Neural cell (in vitro differentiated cells): Measurements from ENCODE around the gene SMNDC1. TPM values are rescaled to one million over a fixed set of nuclear protein-coding genes. Genes with fewer than 3 reads are reported as not detected.

ENCODE experiments used
- H2AFZ ChIP-seq: fragments of 200-600, 300-800 bp; sonication (generic), shearing (Covaris generic); 2 replicates; pipeline ENCODE4 v1.6.0; 2014; ENCODE audit warnings: low read depth, mild to moderate bottlenecking, antibody characterized with exemption, low read length, moderate library complexity
- H3F3A ChIP-seq: fragments of 200-600 bp; shearing (Covaris generic); 2 replicates; pipeline ENCODE4 v1.6.1; 2016; ENCODE audit warnings: mild to moderate bottlenecking, moderate library complexity, mixed read lengths, antibody characterized with exemption, low read length; ENCODE audit not compliant: insufficient read depth, poor library complexity, severe bottlenecking
- H3K27ac ChIP-seq: fragments of 200-600, 300-800 bp; sonication (generic), shearing (Covaris generic); 2 replicates; pipeline ENCODE4 v1.5.1; 2014; ENCODE audit warnings: mild to moderate bottlenecking, low read length, moderate library complexity
- H3K27me3 ChIP-seq: fragments of 300-800, 200-600 bp; sonication (generic), shearing (Covaris generic); 2 replicates; pipeline ENCODE4 v1.6.0; 2014; ENCODE audit warnings: mild to moderate bottlenecking, low read depth, low read length, moderate library complexity; ENCODE audit not compliant: insufficient read depth
- H3K36me3 ChIP-seq: fragments of 300-800, 200-600 bp; sonication (generic), shearing (Covaris generic); 2 replicates; pipeline ENCODE4 v1.5.1; 2014; ENCODE audit warnings: mild to moderate bottlenecking, antibody characterized with exemption, low read length, moderate library complexity; ENCODE audit not compliant: insufficient read depth
- H3K4me2 ChIP-seq: fragments of 300-800, 200-600 bp; sonication (generic), shearing (Covaris generic); 2 replicates; pipeline ENCODE4 v1.6.0; 2014; ENCODE audit warnings: mild to moderate bottlenecking, low read length
- H3K4me3 ChIP-seq: fragments of 300-800, 200-600 bp; sonication (generic), shearing (Covaris generic); 2 replicates; pipeline ENCODE4 v1.5.1; 2014; ENCODE audit warnings: mild to moderate bottlenecking, low read length, moderate library complexity
- H3K79me2 ChIP-seq: fragments of 200-600 bp; shearing (Covaris generic); replicated peaks from 2 replicates; pipeline ENCODE4 v1.6.0; 2014; ENCODE audit warnings: mild to moderate bottlenecking, low read length, moderate library complexity; ENCODE audit not compliant: insufficient read depth
- H3K9ac ChIP-seq: fragments of 300-800, 200-600 bp; sonication (generic), shearing (Covaris generic); 2 replicates; pipeline ENCODE4 v1.6.1; 2016; ENCODE audit warnings: mild to moderate bottlenecking, low read length, mixed read lengths
- H3K9me2 ChIP-seq: fragments of 200-600 bp; shearing (Covaris generic); 2 replicates; pipeline ENCODE4 v1.6.1; 2016; ENCODE audit warnings: mild to moderate bottlenecking, low read length, mixed read lengths; ENCODE audit not compliant: insufficient read depth
- H3K9me3 ChIP-seq: fragments of 200-600, 300-800 bp; sonication (generic), shearing (Covaris generic); 2 replicates; pipeline ENCODE4 v1.6.1; 2016; ENCODE audit warnings: mild to moderate bottlenecking, mixed run types, low read length, moderate library complexity, mixed read lengths
- H4K20me1 ChIP-seq: fragments of 200-600 bp; shearing (Covaris generic); 2 replicates; pipeline ENCODE4 v1.6.1; 2016; ENCODE audit warnings: mild to moderate bottlenecking, mixed run types; ENCODE audit not compliant: insufficient read depth
- EP300 ChIP-seq: fragments of 450-650 bp; conservative IDR thresholded peaks from 2 replicates; pipeline ENCODE4 v1.6.1; 2014; ENCODE audit warnings: antibody characterized with exemption, mild to moderate bottlenecking, moderate library complexity; ENCODE audit not compliant: poor library complexity, severe bottlenecking
- EZH2 ChIP-seq: fragments of 200-600, 300-800 bp; shearing (Covaris generic), sonication (generic); IDR thresholded peaks from 2 replicates; pipeline ENCODE4 v1.6.1; 2014; ENCODE audit warnings: antibody characterized with exemption, low read length, borderline replicate concordance, mild to moderate bottlenecking; ENCODE audit not compliant: insufficient read depth, poor library complexity, severe bottlenecking
- MXI1 ChIP-seq: fragments of 450-650 bp; conservative IDR thresholded peaks from 2 replicates; pipeline ENCODE4 v1.6.1; 2014; ENCODE audit warnings: antibody characterized with exemption, mild to moderate bottlenecking; ENCODE audit not compliant: poor library complexity, severe bottlenecking
- POLR2AphosphoS5 ChIP-seq: IDR thresholded peaks from 2 replicates; pipeline ENCODE4 v1.6.1; 2012
- RAD21 ChIP-seq: fragments of 450-650 bp; conservative IDR thresholded peaks from 2 replicates; pipeline ENCODE4 v1.6.1; 2014; ENCODE audit warnings: antibody characterized with exemption, mild to moderate bottlenecking, moderate library complexity
- SMC3 ChIP-seq: fragments of 450-650 bp; conservative IDR thresholded peaks from 2 replicates; pipeline ENCODE4 v1.6.1; 2014; ENCODE audit warnings: antibody characterized with exemption, mild to moderate bottlenecking, moderate library complexity; ENCODE audit not compliant: poor library complexity
- TAF1 ChIP-seq: IDR thresholded peaks from 2 replicates; pipeline ENCODE4 v1.6.1; 2012; ENCODE audit warnings: low read depth
- polyA plus RNA-seq: library from polyadenylated mRNA; depleted of rRNA; stranded (reverse); fragments of >200 nt; gene quantifications from 2 replicates; pipeline ENCODE4 v1.2.3, GENCODE V29; 2014
- TF ChIP-seq, protein P1 (sequence below): fragments of 450-650 bp; IDR thresholded peaks from 2 replicates; pipeline ENCODE4 v1.5.1; 2014; ENCODE audit warnings: antibody characterized with exemption, mild to moderate bottlenecking, moderate library complexity; ENCODE audit not compliant: poor library complexity, severe bottlenecking
- TF ChIP-seq, protein P2 (sequence below): IDR thresholded peaks from 2 replicates; pipeline ENCODE4 v1.6.1; 2012; ENCODE audit warnings: borderline replicate concordance

SMNDC1 gene
- polyA plus RNA-seq, 1 donor from 2014 or later: 25.9 TPM

DNA sequence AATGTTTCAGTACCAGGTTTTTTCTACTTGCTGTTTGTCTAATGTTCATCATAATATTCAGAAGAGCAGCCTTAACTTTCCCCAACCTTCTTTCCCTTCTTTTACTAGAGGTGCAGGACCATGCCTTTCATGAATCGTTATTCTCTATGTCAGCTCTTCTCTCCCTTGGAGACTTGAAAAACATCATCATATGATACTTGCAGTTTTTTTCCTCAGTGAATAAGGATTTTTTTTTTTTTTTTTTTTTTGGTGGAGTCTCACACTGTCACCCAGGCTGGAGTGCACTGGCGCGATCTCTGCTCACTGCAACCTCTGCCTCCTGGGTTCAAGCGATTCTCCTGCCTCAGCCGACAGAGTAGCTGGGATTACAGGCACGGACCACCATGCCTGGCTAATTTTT is 30.1 kb downstream of the SMNDC1 start:
- Histone ChIP-seq H3K9me3 (no peaks in the 10 kb centered on the region), H3K4me3 (no peak overlapping the region), H3K27ac (no peak overlapping the region), H3K9ac (no peak overlapping the region), H2AFZ (no peak overlapping the region), H3K27me3 (no peaks in the 10 kb centered on the region), H3K4me2 (no peak overlapping the region), H3K9me2 (no peaks in the 10 kb centered on the region), H3K79me2 (peaks cover 5% of the 10 kb centered on the region), H3F3A (peaks cover 3% of the 10 kb centered on the region), H3K36me3 (no peaks in the 10 kb centered on the region), H4K20me1 (no peaks in the 10 kb centered on the region)
- no peak for TF ChIP-seq SMC3
- no peak for TF ChIP-seq POLR2AphosphoS5
- TF ChIP-seq, protein P1, sequence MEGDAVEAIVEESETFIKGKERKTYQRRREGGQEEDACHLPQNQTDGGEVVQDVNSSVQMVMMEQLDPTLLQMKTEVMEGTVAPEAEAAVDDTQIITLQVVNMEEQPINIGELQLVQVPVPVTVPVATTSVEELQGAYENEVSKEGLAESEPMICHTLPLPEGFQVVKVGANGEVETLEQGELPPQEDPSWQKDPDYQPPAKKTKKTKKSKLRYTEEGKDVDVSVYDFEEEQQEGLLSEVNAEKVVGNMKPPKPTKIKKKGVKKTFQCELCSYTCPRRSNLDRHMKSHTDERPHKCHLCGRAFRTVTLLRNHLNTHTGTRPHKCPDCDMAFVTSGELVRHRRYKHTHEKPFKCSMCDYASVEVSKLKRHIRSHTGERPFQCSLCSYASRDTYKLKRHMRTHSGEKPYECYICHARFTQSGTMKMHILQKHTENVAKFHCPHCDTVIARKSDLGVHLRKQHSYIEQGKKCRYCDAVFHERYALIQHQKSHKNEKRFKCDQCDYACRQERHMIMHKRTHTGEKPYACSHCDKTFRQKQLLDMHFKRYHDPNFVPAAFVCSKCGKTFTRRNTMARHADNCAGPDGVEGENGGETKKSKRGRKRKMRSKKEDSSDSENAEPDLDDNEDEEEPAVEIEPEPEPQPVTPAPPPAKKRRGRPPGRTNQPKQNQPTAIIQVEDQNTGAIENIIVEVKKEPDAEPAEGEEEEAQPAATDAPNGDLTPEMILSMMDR: no peak
- TF ChIP-seq RAD21: no peak
- TF ChIP-seq TAF1: no peak

DNA sequence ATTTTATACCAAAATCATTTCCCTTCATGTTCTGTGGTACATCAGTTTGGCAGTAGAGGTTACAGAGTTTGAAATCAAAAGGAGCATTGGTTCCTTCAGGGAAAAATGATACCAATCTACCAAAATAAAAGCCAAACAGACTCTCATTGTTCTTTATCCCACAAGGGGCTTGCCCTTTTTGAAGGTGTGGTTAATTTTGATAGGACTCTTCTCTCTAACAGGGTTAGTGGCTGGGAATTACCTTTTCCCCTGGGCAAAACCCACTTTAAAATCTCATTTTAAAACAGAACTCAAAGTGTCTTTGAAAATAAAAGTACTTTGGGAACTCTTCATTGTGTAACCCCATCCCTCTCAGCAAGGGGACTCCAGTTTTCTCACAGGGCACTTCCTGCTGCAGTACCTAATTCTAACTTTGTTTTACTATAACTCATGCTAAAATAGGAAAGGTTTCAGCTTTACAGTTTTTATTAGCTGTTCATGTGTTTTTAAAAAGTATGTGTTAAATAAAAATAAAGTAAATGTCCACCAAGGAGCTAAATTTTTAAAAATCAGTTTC is 30.6 kb downstream of the SMNDC1 start:
- Histone ChIP-seq H3K9me2 (no peaks in the 10 kb centered on the region), H3K4me3 (no peak overlapping the region), H2AFZ (no peak overlapping the region), H3K36me3 (no peaks in the 10 kb centered on the region), H3K27me3 (no peaks in the 10 kb centered on the region), H3K9ac (no peak overlapping the region), H3F3A (peaks cover under 1% of the 10 kb centered on the region), H3K4me2 (no peak overlapping the region), H3K27ac (no peak overlapping the region), H3K79me2 (peaks cover 5% of the 10 kb centered on the region), H3K9me3 (no peaks in the 10 kb centered on the region), H4K20me1 (no peaks in the 10 kb centered on the region)
- no peak for TF ChIP-seq SMC3
- TF ChIP-seq POLR2AphosphoS5: no peak
- TF ChIP-seq, protein P1: no peak
- TF ChIP-seq MXI1: no peak
- no peak for TF ChIP-seq EP300
- TF ChIP-seq RAD21: no peak
- TF ChIP-seq TAF1: no peak
- TF ChIP-seq EZH2: no peak
- TF ChIP-seq, protein P2, sequence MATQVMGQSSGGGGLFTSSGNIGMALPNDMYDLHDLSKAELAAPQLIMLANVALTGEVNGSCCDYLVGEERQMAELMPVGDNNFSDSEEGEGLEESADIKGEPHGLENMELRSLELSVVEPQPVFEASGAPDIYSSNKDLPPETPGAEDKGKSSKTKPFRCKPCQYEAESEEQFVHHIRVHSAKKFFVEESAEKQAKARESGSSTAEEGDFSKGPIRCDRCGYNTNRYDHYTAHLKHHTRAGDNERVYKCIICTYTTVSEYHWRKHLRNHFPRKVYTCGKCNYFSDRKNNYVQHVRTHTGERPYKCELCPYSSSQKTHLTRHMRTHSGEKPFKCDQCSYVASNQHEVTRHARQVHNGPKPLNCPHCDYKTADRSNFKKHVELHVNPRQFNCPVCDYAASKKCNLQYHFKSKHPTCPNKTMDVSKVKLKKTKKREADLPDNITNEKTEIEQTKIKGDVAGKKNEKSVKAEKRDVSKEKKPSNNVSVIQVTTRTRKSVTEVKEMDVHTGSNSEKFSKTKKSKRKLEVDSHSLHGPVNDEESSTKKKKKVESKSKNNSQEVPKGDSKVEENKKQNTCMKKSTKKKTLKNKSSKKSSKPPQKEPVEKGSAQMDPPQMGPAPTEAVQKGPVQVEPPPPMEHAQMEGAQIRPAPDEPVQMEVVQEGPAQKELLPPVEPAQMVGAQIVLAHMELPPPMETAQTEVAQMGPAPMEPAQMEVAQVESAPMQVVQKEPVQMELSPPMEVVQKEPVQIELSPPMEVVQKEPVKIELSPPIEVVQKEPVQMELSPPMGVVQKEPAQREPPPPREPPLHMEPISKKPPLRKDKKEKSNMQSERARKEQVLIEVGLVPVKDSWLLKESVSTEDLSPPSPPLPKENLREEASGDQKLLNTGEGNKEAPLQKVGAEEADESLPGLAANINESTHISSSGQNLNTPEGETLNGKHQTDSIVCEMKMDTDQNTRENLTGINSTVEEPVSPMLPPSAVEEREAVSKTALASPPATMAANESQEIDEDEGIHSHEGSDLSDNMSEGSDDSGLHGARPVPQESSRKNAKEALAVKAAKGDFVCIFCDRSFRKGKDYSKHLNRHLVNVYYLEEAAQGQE: no peak
